OCI-LY1 (cell line): ENCODE results near the gene PLS3.

Source experiments
- EZH2 ChIP-seq: fragments of 200-600 bp; sonication (generic), shearing (Covaris generic); IDR thresholded peaks from 2 replicates; pipeline ENCODE4 v1.8.0; 2017; ENCODE audit warnings: borderline replicate concordance, mixed run types, mild to moderate bottlenecking, antibody characterized with exemption, low read length, moderate library complexity, mixed read lengths
- TF ChIP-seq, protein P1 (sequence below): fragments of 200-600 bp; sonication (generic), shearing (Covaris generic); IDR thresholded peaks from 2 replicates; pipeline ENCODE4 v1.5.1; 2017; ENCODE audit warnings: mild to moderate bottlenecking, antibody characterized with exemption, low read length, moderate library complexity, mixed read lengths

DNA sequence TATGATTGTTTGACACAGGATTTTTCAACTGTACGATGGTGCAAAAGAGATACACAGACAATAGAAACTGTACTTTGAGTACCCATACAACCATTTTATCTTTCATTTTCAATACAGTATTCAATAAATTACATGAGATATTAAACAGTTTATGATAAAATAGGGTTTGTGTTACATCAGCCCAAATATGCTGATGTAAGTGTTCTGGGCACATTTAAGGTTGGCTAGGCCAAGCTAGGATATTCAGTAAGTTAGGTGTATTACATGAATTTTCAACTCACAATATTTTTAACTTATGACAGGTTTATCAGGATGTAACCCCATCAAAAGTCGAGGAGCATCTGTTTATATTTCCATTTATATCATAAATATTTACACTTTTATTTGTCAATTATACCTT, 42.9 kb upstream of the PLS3 start:
- TF ChIP-seq, protein P1, sequence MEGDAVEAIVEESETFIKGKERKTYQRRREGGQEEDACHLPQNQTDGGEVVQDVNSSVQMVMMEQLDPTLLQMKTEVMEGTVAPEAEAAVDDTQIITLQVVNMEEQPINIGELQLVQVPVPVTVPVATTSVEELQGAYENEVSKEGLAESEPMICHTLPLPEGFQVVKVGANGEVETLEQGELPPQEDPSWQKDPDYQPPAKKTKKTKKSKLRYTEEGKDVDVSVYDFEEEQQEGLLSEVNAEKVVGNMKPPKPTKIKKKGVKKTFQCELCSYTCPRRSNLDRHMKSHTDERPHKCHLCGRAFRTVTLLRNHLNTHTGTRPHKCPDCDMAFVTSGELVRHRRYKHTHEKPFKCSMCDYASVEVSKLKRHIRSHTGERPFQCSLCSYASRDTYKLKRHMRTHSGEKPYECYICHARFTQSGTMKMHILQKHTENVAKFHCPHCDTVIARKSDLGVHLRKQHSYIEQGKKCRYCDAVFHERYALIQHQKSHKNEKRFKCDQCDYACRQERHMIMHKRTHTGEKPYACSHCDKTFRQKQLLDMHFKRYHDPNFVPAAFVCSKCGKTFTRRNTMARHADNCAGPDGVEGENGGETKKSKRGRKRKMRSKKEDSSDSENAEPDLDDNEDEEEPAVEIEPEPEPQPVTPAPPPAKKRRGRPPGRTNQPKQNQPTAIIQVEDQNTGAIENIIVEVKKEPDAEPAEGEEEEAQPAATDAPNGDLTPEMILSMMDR, result no peak
- no peak for TF ChIP-seq EZH2
